GDM1 (cell line): ENCODE data around the gene HSPB1.
"Not testable (repeated sequence)": the region's sequence is repeated elsewhere in the genome, so short reads cannot be mapped to it uniquely, and the experiment has no call there.

Experiments used
- DNase-seq: peaks from one replicate; lab custom pipeline; 2025; lab: John Stamatoyannopoulos, UW

HSPB1 gene

DNA sequence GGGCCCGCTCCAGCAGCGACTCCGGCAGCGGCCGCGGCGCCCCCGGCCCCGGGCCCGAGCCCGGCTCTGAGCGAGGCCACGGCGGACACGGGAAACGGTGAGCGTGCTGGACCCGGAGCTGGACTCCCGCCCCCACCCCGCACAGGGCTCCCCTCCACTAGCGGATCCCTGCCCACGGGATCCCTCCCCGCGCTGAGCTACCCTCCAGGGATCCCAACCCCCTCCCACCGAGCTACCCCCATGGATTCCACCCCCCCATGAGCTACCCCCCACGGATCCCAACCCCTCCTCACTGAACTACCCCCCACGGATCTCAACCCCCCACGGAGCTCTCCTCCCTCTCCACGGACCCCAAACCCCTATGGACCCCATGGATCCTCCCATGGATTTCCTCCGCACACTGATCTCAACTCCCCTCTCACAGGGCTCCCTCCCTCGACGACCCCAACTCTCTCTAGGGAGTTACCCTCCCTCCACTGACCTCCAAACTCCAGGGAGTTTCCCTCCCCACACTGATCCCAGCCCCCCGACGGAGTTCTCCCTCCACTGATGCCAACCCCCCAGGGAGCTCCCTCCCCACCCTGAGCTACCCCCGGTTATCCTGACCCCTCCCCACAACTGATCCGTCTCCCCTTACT is 20.6 kb upstream of the HSPB1 start:
- no peak for DNase-seq

DNA sequence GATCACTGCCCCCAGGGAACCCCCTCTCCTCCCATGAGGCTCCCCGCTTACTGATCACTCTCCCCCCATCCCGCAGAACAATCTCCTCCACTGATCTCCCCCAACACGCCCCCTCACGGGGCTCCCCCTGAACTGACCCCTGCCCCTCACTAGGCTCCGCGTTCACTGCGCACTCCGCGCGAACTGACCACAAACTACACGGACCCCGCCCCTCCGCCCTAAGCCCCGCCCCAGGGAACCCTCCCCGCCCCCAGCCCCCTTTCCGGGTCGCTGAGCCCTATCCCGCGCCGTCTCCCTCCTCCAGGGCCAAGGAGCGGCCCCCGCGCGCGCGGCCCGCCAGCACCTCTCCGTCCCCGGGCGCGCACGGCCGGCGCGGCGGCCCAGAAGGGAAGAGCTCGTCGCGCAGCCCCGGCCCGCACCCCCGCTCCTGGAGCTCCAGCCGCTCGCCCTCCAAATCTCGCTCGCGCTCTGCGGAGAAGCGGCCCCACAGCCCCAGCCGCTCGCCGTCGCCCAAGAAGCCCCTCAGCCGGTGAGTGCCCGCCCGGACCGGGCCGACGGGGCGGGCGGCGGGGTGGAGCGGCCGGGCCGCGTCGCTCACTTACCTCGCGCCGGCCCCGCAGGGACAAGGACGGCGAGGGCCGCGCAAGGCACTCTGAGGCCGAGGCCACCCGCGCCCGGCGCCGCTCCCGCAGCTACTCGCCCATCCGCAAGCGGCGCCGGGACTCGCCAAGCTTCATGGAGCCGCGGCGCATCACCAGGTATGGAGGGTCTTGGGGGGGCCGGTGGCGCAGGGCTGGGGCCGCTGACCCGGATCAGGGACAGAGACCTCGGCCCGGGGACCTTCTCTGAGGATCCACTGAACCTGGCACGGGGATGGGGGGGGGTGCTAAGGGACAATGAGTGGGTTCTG is 19.9 kb upstream of the HSPB1 start:
- no peak for DNase-seq

DNA sequence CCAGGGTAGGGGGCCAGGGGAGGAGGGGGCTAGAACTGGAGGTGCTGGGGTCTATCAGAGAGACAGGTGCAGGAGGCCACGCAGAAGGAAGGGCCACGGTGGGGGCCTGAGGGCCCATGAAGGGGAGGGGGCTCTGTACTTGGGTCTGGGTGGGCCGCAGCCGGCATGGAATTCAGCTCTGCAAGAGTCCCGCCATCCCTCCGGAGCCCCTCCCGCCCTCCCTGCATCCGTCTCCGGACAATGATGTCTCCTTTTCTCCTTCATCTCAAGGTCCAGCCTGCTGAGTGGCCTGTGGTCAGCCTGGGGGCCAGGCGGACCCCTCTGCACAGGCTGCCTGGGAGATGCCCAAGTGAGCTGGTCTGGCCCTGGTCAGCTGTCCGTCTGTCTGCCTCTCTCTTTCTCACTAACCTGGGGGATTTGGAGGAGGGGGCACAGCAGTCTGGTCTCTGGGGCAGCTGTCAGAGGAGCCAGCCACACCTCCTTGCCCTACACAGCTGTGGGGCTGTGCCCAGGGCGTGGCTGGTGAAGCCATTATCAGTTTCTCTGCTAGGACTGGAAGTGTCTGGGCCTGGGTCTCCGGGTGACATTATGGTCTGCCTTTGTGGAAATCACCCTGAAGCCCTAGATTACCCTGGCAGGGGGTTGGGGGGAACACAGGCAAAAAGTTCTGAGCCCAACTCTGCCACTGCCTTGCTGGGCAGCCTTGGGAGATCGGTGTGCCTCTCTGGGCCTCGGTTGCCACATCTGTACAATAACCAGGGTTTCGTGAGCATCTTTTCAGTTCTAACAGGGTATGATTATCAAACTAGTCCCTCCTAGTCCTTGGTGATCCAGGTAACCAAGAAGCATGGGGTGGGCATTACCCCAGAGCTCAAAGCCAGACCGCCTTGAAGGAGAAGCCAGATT is 19.0 kb upstream of the HSPB1 start:
- no peak for DNase-seq

DNA sequence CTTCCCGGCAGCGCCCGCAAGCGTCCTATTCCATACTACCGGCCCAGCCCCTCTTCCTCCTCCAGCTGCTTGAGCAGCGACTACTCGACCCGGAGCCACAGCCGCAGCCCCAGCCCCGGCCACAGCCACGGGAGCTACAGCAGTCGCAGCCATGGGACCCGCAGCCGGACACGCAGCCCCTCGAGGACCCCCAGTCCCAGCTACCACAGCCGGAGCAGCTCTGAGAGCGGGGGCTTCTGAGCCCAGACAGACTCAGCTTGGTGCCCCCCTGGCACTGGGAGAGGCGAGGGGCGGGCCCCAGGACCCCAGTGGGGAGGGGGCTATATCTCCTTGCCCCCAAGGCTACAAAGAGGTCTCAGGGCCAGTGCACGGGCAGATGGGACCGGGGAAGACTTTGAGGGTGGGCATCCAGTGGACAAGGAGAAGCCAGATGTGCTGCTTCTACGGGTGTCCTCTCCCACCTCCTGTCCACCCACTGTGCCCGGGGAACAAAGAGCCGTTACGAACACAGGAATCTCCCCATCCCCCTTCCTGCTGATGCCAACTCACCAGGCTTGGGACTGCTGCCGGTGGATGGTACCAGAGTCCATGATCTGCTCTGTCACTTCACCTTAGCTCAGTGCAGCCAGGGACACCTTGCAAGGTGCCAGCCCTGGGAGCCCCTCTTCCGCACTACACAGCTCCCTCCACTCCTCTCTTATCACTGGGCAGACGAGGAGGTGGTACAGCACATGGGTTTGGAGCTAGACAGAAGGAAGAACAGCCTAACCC is 16.7 kb upstream of the HSPB1 start:
- DNase-seq: no peak

DNA sequence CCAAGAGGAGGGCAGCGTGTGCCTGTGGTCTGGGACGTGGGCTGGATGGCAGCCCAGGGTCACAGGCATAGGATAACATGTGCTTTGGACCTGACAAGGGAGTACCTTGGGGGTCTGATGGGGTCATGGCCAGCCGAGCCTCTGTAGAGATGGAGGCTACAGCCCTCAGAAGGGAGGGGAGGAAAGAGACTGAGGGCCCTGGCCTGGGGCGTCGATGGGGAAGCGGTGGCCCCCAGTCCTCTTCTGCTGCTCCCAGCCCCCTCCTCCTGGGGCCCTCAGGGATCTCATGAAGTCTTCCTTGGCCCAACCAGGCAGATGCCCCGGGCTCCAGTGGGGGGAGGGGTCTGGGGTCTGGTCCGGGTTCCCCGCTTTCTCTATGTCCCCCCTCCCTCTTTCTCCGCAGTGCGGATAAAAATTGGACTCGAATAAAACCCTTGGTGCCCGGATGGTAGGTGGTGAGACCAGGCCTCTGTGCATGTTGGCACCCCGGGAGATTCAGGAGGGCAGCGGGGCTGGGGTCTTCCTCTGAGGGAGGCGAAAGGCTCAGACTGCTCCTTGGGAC is 15.6 kb upstream of the HSPB1 start:
- no peak for DNase-seq

DNA sequence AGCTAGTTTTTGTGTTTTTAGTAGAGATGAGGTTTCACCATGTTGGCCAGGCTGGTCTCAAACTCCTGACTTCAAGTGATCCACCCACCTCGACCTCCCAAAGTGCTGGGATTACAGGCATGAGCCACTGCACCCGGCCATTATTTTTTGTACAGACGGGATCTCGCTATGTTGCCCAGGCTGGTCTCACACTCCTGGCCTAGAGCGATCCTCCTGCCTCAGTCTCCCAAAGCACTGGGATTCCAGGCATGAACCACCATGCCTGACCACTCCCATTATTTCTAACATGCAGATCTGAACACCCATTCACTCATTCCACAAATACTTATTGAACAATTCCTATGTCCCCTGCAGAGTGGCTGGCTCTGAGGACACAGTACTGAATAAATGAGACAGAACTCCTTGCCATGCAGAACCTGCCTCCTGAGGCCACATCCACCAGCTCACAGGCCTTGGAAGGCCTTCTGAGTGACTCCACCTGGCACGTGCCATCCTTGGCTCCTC is 11.6 kb upstream of the HSPB1 start:
- DNase-seq: not testable (repeated sequence)

DNA sequence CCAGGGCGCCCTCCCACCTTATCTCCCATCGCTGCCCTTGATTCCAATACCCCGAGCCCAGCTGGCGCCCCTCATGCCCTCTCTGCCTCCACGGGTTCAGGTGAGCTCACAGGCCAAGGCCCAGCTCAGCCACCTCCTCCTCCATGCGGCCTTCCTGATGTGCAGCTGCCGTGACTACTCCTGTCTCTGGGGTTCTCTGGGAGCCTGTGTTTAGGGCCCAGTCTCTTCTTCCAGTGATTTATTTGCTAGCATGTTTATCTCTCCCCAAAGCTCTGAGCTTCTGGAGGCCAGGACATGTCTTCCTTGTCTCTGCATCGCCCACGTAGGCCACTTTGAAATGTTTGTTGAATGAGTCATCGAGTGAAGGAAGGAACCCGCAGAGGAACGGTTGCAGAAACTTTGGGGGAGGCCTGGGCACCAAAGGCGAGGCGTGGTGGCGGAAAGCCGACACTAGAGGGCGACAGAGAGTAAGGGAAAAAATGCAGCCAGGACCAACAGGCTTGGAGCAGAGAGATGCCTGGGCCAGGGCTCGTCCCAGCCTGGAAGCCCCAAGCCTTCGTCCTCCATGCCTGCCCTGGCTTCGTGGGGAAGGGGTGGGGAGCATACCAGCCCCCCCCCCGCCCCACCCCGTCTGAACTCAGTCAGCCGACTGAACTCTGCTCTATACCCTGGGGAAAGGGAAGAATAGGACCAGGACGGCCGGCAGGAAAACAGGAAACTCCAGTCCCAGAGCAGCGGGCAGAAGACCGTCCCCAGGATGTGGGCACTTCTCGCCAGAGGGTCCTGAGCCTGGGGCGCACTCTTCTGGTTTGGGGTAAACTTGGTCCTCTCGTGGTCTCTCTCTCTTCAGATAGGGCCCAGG is 10.9 kb upstream of the HSPB1 start:
- DNase-seq: peak; percentile 93

DNA sequence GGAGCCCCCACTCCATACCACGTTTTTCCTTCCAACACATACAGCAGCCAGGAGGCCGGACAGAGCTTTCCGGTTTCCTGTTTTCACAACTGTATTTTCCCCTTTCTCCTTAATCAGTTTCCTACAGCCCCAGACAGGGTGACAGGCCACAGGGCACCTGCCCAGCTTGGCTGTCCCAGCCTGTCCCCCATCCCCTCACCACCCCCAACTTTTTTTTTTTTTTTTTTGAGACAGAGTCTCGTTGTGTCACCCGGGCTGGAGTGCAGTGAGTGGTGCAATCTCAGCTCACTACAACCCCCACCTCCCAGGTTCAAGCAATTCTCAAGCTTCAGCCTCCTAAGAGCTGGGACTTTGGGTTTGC is 10.3 kb upstream of the HSPB1 start:
- DNase-seq: peak; percentile 79

DNA sequence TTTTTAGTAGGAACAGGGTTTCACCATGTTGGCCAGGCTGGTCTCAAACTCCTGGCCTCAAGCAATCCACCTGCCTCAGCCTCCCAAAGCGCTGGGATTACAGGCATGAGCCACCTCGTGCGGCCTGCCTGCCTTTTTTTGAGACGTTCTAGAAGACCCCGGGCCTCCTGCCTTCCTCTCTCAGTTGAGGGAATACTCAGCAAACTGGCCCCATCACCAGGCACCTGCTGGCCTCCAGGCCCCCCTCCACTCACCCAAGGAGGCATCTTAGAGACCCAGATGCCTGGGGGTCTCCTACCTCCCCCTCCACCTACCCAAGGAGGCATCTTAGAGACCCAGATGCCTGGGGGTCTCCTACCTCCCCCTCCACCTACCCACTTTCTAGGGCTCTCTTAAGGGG is 9.6 kb upstream of the HSPB1 start:
- DNase-seq: not testable (repeated sequence)

DNA sequence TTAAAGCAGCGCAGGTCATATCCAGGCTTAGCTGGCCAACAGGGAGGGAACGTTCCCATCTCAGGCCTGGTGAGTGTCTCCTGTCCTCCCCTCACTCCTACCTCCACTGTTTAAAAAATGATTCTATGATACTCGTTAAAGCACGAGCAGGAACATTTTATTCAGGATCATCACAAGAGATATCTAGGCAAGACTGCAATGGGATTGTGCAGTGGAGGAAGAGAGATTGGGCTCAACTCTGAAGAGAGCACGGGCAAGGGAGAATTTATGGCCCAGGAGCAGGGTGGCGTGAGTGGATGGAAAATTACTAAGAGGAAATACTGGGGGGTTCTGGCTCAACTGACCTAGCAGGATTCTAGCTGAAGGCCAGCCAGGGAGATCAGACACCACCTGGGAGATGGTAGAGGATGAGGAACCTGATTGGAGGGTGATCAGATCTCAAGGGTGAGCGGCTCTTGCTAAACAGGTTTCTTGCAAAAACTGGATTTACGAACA is 9.0 kb upstream of the HSPB1 start:
- no peak for DNase-seq

DNA sequence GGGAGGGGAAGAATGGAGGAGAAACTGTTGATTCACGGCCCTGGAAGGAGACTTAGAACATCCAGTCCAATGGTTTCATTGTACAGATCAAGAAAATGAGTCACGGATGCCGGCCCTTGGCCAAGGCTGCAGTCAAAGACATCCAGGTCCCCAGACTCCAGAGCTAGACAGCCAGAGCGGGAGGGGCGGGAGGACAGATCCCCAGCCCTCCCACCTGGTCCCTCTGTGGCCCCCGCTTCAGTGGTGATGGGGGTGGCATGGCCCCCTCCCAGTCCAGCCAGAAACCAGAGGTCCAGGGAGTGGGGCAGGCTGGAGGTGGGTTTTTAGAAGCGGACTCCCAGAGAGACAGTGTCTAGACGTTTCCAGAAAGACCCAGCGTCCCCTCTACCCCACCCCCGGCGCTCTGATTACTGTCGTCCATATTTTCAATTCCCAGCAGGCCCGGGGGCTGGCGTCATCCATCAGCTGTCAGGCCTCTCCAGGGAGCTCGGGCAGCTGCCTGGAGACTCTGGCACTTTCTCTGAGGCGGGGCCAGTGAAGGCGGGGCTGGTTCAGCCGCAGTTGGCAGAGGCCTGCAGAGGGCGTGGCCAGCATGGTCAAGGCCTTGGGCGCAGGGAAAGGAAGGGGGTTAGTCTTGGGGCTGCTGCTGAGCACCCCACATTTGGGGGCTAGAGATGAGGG is 8.0 kb upstream of the HSPB1 start:
- no peak for DNase-seq

DNA sequence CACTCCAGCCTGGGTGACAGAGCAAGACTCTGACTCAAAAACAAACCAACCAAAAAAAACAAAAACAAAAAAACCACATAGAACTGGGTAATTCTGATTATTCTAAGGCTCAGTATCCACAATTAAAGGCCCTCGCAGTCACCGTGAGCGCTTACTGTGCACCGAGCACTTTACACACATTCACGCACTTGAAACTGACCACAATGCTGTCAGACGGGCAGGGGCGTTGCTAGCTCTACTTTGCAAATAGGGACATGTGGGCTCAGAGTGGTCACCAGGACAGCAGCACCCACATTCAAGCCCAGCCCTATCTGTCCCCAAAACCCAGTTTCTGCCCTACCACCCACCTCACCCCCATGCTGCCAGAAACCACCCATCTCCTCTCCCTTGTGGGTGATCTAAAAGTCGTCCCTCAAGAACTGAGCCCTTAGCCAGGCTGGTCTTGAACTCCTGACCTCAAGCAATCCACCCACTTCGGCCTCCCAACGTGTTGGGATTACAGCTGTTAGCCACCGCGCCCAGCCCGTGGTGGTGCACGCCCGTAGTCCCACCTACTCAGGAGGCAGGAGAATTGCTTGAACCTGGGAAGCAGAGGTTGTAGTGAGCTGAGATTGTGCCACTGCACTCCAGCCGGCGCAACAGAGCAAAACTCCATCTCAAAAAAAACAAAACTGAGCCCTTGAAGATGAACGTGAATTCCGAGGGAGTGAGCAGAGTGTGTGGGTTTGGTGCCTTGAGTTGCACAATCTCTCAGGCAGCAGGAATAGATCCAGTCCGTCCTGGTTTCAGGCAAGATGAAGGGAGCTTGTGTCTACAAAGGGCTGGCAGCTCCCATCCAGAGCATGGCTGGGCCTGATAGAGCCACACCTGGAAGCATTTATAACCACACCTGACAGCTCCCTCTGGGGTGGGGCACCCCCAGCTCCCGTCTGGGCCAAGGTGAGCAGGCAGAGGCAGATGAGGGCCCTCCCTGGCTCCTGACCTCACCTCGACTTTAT is 5.4 kb upstream of the HSPB1 start:
- DNase-seq: no peak

DNA sequence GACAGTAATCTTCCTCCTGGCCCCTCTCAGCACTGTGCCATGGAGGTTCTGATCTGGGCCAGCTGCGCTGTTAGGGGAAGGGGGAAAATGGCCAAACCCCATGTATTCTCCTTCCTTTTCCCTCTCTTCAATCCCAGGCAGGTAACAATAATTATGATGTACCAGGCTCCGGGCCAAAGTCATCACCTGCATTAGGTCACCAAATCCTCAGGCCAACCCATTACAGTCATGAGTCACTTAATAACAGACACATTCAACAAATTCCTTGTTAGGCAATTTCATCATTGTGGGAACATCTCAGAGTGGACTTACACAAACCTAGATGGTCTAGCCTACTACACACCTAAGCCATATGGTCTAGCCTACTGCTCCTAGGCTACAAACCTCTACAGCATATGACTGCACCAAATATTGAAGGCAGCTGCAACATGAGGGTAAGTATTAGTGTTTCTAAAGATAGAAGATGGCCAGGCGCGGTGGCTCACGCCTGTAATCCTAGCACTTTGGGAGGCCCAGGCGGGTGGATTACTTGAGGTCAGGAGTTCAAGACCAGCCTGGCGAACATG is 2.2 kb upstream of the HSPB1 start:
- no peak for DNase-seq

DNA sequence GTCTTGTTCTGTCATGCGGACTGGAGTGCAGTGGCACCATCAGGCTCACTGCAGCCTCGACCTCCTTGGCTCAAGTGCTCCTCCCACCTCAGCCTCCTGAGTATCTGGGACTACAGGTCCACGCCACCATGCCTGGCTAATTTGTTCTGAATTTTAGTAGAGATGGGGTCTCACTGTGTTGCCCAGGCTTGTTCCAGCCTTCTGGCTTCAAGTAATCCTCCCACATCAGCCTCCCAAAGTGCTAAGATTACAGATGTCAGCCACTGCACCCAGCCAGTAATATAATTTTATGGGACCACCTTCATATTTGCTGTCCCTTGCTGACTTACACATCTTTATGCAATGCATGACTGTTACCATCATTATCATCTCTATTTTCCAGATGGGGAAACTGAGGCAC is 1.5 kb upstream of the HSPB1 start:
- DNase-seq: no peak

DNA sequence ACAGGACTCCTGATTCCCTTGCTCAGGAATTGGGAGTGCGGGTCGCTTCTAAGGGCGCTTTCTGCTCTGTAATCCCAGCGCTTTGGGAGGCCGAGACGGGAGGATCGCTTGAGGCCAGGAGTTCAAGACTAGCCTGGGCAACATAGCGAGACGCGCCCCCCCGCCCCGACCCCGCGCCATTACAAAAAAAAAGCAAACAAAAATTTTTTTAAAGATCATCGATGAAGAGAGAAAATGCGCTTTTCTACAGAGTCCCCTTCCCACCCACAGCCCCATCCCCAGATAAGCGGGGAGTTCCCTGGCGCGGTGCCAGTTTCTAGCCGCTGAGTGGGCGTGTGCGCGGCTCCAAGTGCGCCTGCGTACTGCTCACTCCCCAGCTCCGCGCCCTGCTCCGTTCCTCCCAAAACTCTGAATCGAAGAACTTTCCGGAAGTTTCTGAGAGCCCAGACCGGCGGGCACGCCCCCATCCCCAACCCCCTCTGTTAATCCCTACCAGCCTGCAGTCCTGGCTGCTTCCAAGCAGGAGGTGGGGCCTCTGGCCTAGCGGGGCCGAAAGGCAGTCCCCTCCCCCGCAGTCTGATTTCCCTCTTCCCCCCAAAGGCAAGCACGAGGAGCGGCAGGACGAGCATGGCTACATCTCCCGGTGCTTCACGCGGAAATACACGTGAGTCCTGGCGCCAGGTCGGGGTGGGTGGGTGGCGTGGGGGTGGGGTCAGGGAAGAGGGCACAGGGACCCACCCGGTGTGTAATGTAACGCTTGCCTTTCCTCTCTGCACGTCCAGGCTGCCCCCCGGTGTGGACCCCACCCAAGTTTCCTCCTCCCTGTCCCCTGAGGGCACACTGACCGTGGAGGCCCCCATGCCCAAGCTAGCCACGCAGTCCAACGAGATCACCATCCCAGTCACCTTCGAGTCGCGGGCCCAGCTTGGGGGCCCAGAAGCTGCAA is 1.0 kb downstream of the HSPB1 start:
- DNase-seq: peak; percentile 84

DNA sequence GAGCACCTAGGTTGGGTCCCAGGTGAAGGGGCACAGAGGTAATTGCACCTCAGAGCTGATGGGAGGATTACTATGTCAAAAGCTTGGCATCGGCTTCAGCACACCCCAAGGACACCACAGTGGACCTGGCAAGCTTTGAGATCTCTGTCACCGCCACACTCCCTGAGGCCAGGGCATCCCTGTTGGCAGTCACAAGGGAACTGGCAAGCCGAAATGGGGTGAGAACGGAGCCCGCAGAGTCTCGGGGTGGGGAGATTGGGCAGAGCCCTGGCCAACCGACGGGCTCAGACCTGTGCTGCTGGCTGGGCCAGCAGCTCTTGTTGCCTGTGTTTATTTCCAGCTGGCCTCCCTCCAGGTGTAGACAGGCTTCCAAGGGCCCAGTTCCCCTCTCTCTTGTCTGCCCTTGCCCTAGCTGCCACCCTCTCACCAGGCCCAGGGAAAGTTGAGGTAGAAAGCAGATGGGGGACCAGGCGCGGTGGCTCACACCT is 2.5 kb downstream of the HSPB1 start:
- no peak for DNase-seq

DNA sequence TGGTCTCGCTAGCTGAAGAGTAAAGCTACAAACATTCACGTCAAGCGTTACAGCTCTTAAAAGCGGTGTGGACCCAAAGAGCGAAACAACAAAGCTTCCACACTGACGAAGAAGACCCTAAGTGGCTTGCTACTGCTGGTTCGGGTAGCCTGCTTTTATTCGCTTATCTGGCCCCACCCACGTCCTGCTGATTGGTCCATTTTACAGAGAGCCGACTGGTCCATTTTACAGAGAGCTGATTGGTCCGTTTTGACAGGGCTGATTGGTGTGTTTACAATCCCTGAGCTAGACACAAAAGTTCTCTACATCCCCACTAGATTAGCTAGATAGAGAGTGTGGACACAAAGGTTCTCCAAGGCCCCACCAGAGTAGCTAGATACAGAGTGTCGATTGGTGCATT is 6.4 kb downstream of the HSPB1 start:
- DNase-seq: not testable (repeated sequence)
